Measurements from ENCODE around the gene ATAD3B.
"Not testable (repeated sequence)": the region's sequence is repeated elsewhere in the genome, so short reads cannot be mapped to it uniquely, and the experiment has no call there.

ATAD3B gene

DNA sequence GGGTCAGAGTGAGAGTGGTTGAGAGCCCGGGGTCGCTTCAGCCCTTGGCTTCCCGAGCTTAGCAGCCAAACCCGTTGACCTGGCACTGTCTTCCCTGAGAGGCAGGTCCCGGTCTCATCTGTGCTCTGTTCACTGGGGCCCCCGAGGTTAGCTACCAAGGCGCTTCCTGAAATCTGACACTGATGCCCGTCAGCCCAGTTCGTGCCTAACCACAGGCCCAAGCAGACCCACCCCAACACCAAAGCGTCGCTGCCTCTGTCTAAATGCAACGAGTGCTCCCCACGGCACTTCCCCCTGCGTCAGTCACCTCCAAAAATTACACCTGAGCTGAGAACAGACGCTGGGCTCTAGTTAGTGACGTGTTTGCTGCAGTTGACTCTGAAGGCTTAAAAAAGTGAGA is 42.8 kb downstream of the ATAD3B start:
- not testable (repeated sequence) for DNase-seq (ENCODE audit: low read depth)

DNA sequence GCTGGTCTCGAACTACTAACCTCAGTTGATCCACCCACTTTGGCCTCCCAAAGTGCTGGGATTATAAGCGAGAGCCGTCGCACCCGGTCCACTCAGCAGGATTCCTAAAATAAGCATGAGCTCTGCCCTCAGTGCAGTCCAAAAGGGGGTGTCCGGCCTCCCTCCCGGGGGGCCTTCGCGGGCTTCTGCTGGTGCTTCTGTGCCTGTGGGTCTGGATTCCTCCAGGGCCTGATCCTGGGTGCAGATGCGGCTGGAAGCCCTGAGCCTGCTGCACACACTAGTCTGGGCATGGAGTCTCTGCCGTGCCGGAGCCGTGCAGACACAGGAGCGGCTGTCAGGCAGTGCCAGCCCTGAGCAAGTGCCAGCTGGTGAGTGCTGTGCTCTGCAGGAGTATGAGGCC is 45.4 kb downstream of the ATAD3B start:
- not testable (repeated sequence) for DNase-seq (ENCODE audit: low read depth)

GRCh38 chr1:1517973-1518620 is 46.5 kb downstream of the ATAD3B start:
- DNase-seq (ENCODE audit: low read depth), result no peak

DNA sequence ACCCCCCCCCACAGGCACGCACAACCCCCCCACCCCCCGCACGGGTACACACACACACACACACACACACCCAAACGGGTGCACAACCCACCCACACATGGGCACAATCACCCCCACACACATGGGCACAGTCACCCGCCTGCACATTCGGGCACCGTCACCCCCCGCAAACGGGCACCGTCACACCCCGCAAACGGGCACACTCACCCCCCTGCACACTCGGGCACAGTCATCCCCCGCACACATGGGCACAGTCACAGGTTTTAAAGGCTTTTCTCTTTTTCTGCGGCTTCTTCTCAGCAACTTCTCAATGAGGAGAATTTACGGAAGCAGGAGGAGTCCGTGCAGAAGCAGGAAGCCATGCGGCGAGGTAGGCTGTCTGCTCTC is 47.0 kb downstream of the ATAD3B start:
- not testable (repeated sequence) for DNase-seq (ENCODE audit: low read depth)

GRCh38 chr1:1519805-1520505 is 48.4 kb downstream of the ATAD3B start:
- DNase-seq (ENCODE audit: low read depth), result not testable (repeated sequence)

DNA sequence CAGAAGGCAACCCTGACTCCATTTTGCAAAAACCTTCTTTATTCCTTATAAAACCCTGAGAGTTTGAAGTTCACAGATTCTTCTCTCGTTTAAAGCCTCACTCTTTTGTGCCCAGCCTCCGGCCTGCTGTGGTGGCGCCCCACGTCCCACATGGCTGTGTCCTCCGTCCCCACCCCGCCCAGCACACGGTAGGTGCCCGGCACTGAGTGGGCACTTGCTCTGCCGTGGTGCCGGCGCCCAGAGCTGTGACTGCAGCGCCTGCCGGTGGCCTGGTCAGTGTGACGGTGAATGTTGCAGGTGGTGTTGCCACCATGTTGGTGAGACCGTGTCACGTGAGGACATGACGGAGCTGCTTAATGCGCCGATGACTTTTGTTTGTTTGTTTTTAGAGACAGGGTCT is 49.8 kb downstream of the ATAD3B start:
- DNase-seq (ENCODE audit: low read depth), result no peak

DNA sequence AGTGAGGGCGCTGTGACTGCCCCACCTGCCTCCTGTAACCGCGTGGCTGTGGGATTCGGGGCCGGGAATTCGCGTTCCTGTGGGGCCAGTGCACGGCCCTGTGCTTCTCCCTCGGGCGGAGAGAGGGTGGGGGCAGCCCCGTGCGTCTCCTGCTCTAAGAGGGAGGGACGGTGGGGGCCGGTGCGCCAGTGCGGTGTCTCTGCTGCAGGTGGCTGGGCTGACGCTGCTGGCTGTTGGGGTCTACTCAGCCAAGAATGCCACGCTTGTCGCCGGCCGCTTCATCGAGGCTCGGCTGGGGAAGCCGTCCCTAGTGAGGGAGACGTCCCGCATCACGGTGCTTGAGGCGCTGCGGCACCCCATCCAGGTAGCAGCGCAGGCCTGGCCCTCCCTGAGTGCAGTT is 51.0 kb downstream of the ATAD3B start:
- DNase-seq (ENCODE audit: low read depth), result not testable (repeated sequence)

GRCh38 chr1:1523226-1523625 is 51.7 kb downstream of the ATAD3B start:
- not testable (repeated sequence) for DNase-seq (ENCODE audit: low read depth)

DNA sequence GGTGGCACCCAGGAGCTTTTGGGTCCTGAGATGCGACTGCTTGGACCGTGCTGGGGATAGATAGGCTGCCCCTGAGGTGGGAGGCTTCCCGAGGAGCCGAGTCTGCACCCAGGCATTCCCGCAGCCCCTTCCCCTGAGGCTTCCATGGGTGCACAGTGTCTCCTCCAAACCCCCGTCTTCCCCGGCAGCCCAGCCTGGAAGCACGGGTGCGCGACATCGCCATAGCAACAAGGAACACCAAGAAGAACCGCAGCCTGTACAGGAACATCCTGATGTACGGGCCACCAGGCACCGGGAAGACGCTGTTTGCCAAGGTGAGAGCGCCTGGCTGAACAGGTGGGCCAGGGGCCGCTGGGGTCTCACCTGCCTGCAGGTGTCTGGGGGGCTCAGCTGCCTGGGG is 52.1 kb downstream of the ATAD3B start:
- DNase-seq (ENCODE audit: low read depth), result not testable (repeated sequence)

DNA sequence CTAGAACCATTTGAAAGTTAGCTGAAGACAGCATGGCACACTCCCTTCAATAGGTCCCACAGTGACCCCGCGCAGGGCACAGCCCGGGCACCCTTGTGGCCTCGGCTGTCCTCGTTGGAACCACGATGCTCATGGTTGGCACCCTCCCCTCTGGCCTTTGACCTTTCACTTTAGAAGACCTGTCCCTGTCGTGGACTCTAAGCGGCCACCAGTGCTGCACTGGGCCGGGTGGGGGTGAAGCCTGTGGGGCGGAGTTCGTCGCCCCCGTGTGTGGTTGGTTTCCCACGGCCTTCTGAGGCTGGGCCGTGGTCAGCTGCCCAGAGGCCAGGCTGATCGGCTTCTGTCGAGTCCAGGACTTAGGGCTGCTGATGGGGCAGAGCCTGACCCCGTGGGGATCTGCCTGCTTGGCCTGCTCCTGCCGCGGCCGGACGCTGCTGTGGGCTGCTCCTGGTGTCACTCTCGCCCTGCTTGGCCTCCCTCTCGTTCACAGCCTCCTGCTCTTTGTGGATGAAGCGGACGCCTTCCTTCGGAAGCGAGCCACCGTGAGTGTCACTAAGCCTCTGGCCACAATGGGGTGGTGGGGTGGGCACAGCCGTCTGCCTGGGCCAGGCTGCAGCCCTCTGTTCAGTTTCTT is 53.3 kb downstream of the ATAD3B start:
- not testable (repeated sequence) for DNase-seq (ENCODE audit: low read depth)

- not testable (repeated sequence) for DNase-seq (ENCODE audit: low read depth)
These were observed 54.9 kb downstream of the ATAD3B start for GRCh38 chr1:1526476-1526875.

- DNase-seq (ENCODE audit: low read depth), result no peak
These were observed 55.7 kb downstream of the ATAD3B start for GRCh38 chr1:1527092-1527816.

DNA sequence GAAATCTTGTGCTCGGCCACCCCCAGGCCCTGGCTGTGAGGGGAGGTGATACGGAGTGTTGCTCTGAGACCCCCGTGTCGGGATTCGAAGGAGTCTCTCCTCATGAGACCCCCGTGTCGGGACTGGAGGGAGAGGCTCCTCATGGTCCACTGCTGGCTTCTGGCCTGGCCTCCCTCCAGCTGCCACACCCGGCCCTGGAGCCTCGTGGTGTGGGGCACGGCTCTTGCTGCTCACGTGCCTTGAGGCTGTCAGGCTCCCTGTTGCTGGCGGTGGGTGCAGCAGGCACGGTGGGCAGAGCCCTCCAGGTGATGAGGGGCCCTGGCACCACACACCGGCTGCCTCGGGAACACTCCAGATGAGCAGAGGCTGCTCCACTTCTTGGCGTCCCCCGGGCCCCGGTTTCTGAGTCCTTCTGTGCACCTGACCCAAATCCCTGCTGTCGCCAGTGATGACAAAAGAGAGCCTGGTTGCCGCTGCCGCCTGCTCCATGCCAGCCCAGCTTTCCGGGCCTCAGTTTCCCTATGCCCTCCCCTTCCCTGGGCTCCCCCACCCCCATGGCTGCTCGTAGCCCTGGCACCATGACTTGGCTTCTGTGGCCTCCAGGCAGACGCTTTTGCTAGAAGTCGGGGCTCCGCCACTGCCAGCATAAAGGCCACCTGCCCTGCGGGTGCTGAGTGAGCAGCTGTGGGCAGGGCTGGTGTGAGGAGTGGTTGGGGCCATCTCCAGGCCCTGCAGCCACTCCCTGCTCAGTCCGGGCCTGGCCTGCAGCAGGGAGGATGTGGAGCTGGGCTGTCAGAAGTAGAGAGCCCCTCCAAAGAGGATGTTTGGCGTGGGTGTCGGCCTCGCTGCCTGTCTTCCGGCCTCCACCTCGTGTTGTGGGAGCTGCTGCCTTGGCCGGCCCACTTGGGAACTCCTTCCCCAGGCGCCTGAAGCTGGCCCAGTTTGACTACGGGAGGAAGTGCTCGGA is 57.0 kb downstream of the ATAD3B start:
- DNase-seq (ENCODE audit: low read depth), result no peak

- no peak for DNase-seq (ENCODE audit: low read depth)
These were observed 57.8 kb downstream of the ATAD3B start for GRCh38 chr1:1529321-1529720.

GRCh38 chr1:1529936-1530335 is 58.4 kb downstream of the ATAD3B start:
- DNase-seq (ENCODE audit: low read depth), result no peak

- no peak for DNase-seq (ENCODE audit: low read depth)
These were observed 60.4 kb downstream of the ATAD3B start for GRCh38 chr1:1531947-1532346.

DNA sequence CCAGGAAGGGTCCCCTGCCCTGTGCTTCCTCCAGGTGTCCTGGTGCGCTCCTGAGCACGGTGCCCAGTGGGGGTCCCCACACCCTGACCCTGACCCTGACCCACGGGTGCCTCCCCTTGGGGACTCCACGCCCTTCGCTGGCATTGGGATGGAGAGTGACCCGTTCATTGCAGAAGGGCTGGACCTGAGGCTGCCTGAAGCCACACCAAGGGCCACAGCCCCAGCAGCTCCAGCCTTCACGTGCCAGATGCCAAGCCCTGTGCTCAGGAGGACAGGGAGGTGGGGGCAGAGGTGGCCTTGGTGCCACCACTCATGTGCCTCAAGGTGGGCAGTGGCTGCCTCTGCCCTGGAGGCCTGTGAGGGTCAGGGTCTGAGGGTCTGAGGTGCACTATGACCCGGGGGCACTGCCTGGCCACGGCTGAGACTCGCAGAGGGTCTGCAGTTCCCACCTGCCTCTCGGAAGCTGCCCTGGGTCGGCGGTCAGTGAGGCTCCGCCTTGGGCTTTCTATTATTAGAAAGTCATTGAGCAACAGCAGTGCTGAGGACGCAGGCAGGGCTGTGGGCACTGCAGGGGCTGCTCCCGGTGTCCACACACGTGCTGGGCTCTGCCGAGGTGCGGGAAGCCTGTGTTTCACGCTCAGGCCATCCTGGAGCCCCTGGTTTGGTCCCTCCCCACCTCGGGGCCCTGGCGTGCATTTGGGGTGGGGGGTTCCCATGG is 61.8 kb downstream of the ATAD3B start:
- not testable (repeated sequence) for DNase-seq (ENCODE audit: low read depth)

- DNase-seq (ENCODE audit: low read depth), result not testable (repeated sequence)
These were observed 62.3 kb downstream of the ATAD3B start for GRCh38 chr1:1533894-1534291.

DNA sequence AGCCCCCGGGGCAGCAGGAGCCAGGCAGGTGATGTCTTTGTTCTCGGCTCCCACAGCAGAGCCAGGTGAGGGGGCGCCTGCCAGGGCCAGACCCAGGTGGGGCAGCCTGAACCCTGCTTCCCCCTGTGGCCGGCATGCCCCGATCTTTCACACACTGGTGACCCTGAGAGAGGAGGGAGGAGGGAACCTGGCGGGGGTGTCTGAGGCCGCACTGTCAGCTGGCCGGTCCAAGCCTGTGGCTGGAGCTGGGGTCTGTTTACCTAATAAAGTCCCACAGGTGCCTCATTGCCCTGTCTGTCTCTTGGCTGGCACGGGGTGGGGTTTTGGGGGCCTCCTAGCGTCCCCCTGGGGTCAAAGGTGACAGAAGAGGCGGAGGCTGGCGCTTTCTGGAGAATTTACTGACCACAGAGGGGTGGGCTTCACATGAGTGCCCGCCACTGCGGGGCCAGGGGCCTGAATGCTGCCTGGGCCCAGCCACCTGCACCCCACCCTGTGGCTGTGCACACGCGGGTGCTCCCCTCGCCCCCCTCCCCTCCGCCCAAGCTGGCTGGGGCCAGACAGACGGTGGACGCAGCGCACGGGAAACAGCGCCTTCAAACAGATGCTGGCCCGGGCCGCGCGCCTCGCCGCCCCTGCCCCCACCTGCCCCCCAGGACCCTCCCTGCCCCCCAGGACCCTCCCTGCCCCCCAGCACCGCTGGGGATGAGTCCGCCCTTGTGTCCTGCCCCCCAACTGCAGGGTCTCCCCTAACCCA is 63.0 kb downstream of the ATAD3B start:
- no peak for DNase-seq (ENCODE audit: low read depth)
